Fibroblast of the aortic adventitia (primary cell): ENCODE data around the gene TPSG1. TPM values are rescaled to one million over a fixed set of nuclear protein-coding genes. Genes with fewer than 3 reads are reported as not detected.

Experiments used
- DNase-seq: peaks from one replicate; pipeline ENCODE4 v3.0.0-alpha.2; 2010; ENCODE audit warnings: low read depth
- H3K4me3 ChIP-seq: 2 replicates; pipeline ENCODE4 v1.5.1; 2011; ENCODE audit warnings: low read depth, mild to moderate bottlenecking, control low read depth, low read length, moderate library complexity
- CTCF ChIP-seq: IDR thresholded peaks from 2 replicates; pipeline ENCODE4 v1.5.1; 2011; ENCODE audit warnings: mild to moderate bottlenecking, low read length, control low read depth, inconsistent platforms; ENCODE audit not compliant: insufficient read depth
- total RNA-seq: library from RNA; depleted of rRNA; stranded (reverse); fragments of >200 nt; gene quantifications from 2 replicates; pipeline ENCODE4 v1.2.3, GENCODE V29; 2012; ENCODE audit warnings: low replicate concordance

Gene TPSG1
- total RNA-seq, 1 donor: not detected

GRCh38 chr16:1265090-1265630 lies 40.1 kb upstream of the TPSG1 start:
- H3K4me3 ChIP-seq: no peak overlapping the region
- DNase-seq: no peak
- TF ChIP-seq CTCF: no peak

GRCh38 chr16:1264345-1265089 lies 39.4 kb upstream of the TPSG1 start:
- DNase-seq: no peak
- TF ChIP-seq CTCF: no peak

GRCh38 chr16:1263591-1264344 lies 38.7 kb upstream of the TPSG1 start:
- no peak for DNase-seq
- no peak for TF ChIP-seq CTCF
- no peak overlapping the region for H3K4me3 ChIP-seq

More at GRCh38 chr16:1264345-1265089, 39.4 kb upstream of the TPSG1 start:
- no peak overlapping the region for H3K4me3 ChIP-seq

GRCh38 chr16:1262846-1263221 lies 37.8 kb upstream of the TPSG1 start:
- DNase-seq: no peak
- no peak overlapping the region for H3K4me3 ChIP-seq
- no peak for TF ChIP-seq CTCF

- no peak for TF ChIP-seq CTCF
- no peak overlapping the region for H3K4me3 ChIP-seq
- DNase-seq: no peak
These were observed 37.3 kb upstream of the TPSG1 start for GRCh38 chr16:1262210-1262845.

GRCh38 chr16:1261131-1261892 lies 36.2 kb upstream of the TPSG1 start:
- DNase-seq: no peak
- TF ChIP-seq CTCF: no peak
- H3K4me3 ChIP-seq: no peak overlapping the region
